GM10847 (cell line): Measurements from ENCODE around the gene ST3GAL5.

Experiments used
- POLR2A ChIP-seq: IDR thresholded peaks from 2 replicates; pipeline ENCODE4 v1.6.1; 2011; ENCODE audit not compliant: insufficient read length; ENCODE audit errors: extremely low read depth

The ST3GAL5 gene

DNA sequence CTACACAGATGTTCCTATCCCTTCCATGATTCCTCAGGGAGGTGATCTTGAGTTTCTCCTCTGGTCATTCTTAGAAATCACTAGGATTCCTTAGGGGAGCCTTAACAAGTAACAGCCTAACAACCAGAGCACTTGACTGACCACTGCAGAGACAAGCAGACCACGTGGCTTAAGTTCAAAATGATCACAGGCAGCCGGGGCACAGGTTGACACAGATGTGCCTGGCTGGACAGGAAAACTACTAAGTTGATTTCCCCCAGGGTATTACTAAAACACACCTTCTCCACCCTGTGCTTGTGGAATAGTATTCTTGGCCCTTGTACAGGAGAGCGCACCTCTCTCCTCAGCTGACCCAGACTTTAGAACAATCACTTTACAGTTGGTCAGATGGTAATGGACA, 29.9 kb downstream of the ST3GAL5 start:
- TF ChIP-seq POLR2A, result no peak

DNA sequence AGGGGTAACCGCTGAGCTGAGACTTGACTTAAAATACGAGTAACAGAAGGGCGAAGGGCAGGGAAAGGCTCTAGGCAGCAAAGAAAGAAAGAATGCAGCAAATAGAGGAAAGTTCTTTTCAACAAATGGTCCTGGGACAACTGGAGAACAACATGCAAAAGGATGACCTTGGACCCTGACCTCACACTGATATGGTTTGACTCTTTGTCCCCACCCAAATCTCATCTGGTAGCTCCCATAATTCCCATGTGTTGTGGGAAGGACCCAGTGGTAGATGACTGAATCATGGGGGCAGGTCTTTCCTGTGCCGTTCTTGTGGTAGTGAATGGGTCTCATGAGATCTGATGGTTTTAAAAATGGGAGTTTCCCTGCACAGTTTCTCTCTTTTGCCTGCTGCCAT, 33.9 kb downstream of the ST3GAL5 start:
- no peak for TF ChIP-seq POLR2A

DNA sequence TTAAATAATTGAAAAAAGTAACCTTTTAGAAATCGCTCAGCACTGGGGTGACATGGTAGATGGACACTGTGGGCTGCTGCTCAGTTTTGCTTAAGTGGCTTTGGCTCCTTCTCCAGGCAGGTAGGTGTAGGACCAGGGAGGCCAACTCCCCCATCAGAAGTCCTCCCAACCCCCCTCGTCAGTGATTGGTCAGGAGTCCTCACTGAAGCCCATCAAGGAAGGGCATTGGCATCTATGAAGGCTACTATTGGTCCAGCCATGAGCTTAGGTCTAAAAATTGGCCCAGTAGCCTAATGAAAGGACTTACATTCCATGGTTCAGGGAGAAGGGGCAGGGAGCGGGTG, 34.7 kb downstream of the ST3GAL5 start:
- no peak for TF ChIP-seq POLR2A

- no peak for TF ChIP-seq POLR2A
Observed at GRCh38 chr2:85853499-85854165, 35.2 kb downstream of the ST3GAL5 start.

GRCh38 chr2:85852937-85853498, 35.8 kb downstream of the ST3GAL5 start:
- TF ChIP-seq POLR2A, result no peak

DNA sequence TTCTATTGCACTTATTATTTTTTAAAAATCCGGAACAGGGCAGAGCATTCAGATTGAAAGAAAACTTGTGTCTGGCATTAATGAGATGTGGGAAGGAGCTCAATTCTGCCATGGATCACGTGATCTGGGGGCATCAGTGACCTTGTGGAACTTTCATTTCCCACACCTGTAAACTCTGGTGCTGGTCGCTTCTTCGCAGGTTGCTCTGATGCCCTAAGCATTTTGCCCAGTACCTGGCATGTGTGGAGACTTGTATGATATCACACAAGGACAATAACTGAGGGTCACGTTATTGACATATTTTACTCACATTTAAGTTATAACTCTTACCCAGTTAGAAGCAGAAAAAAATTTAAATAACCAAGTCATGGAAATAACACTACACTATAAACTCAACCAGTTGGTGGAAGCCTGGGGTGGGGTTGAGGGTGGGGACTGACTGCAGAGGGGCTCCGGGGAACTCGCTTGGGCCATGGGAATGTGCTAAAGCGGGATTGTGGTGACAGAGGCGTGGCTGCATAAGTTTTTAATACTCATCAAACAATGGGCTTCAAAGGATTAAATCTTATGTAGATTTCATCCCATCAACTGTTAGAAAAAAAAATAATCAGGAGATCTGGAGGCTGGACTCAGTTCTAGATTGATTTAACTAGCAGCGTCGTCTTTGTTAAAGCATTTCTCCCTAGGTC, 36.5 kb downstream of the ST3GAL5 start:
- TF ChIP-seq POLR2A, result no peak

DNA sequence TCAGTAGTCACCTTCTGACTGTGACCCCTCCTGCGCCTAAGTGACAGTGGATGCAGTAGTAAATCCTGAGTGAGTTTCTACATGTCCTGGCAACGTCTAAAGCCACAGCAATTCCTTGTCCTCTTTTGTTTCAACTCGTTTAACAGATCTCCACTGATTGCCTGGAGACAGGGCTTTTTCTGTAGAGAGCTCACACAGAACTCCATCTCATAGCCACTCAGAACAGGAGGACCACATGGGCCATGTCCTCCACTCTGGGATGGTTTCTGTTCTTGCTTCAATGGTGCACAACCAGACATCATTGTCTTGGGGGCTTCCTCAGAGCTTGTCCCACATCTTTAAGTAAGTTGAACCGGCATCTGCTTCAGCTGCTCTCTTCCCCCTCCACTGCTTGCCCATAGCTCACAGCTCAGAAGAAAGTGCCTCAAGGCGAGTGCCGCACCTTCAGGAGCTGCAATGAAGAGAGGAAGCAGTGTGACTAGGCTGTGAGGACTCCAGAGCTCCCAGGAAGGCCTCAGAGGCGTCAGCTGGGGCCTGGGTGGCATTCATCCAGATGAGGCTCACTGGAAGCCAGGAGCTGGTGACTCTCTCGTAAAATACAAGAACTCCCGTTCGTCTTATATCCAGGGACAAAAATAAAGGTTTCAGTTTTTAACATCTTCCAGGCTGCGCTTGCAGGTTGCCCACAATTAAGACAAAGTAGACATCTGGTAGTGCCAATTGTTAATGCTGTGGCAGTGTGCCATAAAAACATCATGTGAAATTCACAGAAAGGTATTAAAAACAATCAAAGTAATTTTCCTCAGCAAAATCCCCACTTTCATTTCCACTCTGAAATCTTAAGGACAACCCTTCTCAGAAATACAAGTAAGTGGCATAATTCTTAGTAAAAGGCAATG, 37.3 kb downstream of the ST3GAL5 start:
- TF ChIP-seq POLR2A, result no peak

DNA sequence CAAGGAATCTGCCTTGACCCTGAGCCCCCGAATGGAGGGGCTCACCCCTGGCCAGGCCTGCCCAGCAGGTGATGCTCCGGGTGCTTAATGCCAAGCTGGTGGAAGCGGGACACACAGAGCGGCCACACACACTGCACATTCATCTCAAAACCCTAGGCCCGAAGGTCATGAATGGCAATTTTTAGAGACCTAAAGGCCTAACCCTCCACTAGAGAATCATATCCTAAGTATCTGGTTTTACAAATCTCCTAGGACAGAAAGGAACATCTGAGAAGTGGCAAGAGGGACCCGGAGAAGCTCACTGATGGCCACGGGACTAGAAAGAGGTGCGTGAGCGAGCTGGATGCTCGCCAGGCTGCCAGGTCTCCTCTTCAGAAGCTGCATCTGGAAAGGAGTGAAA, 38.3 kb downstream of the ST3GAL5 start:
- no peak for TF ChIP-seq POLR2A

GRCh38 chr2:85847051-85847588, 41.7 kb downstream of the ST3GAL5 start:
- TF ChIP-seq POLR2A, result no peak

DNA sequence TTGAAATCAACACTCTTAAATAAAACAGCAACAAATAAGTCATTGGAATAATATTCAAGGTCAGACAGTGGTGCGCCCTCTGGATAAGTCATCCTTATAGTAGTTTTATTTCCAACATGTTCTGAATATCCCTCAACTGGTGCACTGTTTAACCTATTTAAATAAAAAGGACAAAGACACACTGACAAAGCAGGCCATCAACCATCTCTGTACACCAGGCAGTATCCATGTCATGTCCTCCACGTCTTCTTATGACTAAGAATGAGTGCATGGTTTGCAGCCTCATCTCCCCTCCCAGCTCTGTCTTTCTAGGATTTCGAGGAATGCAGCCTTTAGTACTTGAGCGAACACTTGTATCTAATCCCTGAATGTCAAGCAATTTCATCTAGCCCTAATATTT, 42.4 kb downstream of the ST3GAL5 start:
- no peak for TF ChIP-seq POLR2A

DNA sequence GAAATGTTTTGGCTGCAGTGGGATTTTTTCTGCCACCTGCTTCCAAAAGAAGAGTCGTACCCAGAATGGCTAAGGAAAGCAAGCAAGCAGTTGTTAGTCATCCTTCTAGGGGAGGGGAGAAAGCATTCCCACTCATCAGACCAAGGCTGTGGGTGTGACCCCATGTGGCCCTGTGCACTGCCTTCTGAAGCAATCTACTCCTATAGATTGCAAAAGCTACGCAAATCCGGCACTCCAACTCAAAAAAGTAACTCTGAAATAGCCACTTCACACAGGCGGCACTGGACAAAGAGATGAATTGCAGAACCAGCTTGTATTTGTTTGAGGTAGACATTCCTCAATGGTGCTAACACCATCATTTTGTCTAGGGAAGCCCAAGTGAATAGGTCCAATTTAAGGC, 44.3 kb downstream of the ST3GAL5 start:
- no peak for TF ChIP-seq POLR2A

DNA sequence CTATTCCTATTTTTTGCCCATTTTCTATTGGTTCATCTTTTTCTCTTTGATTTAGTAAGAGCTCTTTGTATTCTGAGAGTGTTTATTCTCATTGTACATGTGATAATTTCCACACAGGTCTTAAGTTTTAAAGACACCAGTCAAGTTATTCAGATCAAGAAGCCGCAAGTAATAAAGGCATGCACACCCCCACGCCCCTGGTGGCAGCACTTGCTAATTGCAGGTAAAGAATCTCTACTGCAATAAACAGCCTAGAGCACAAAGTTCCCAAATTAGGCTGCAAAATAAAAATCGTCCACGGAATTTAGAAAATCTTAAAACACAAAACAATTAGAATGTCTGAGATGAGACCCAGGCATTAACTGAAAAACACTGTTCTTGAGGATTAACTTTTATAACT, 45.2 kb downstream of the ST3GAL5 start:
- no peak for TF ChIP-seq POLR2A

- no peak for TF ChIP-seq POLR2A
Observed at GRCh38 chr2:85840091-85840490, 48.7 kb downstream of the ST3GAL5 start.

DNA sequence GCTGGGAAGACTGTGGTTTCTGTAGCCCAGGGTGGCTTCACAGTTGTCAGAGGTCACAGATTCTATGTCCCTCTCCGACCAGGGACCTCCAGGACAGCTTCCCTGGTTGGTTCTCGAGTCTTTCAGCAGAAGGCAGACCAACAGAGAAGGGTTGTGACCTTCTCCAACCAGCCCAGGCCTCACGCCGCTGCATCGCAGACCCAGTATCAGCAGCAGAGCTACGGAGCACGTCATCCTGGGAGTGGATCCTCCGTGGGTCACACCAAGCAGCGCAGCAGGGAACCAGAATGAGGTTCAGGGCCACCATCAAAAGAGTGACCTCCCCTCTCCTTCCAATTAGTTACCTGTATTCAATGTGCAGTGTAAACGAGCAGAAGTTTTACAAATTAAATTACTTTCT, 49.3 kb downstream of the ST3GAL5 start:
- no peak for TF ChIP-seq POLR2A

GRCh38 chr2:85838641-85839040, 50.1 kb downstream of the ST3GAL5 start:
- no peak for TF ChIP-seq POLR2A
